Measurements from ENCODE around the gene DDX43. TPM values are rescaled to one million over a fixed set of nuclear protein-coding genes. Genes with fewer than 3 reads are reported as not detected.

Gene DDX43
- polyA plus RNA-seq (2012; rRNA removed), result not detected in 2 replicates
- polyA plus RNA-seq (2012; cell fraction: cytosol; rRNA removed), result not detected in 2 replicates
- not detected in 2 replicates for polyA plus RNA-seq (2012; cell fraction: nucleus; rRNA removed)

GRCh38 chr6:73394577-73395354 lies at the start of gene DDX43:
DDX43 (plus strand) TSS chr6:73394828; CDS start chr6:73394906, 78 bp downstream.
- DNase-seq, result peak; percentile 29
- TF ChIP-seq USF2 (IDR thresholded peaks at IDR 0.05; ENCODE audit: borderline replicate concordance, low read depth, low read length), result no peak
- no peak for TF ChIP-seq REST (IDR thresholded peaks at IDR 0.05; ENCODE audit: low read depth, low read length)
- TF ChIP-seq NFIC (IDR thresholded peaks at IDR 0.05; ENCODE audit: borderline replicate concordance), result no peak
- TF ChIP-seq IRF3 (IDR thresholded peaks at IDR 0.05; ENCODE audit: low read depth, low read length), result no peak
- no peak for TF ChIP-seq FOXM1 (IDR thresholded peaks at IDR 0.05; ENCODE audit: low read depth)
- no peak for TF ChIP-seq FOXJ3 (CRISPR knock-in tag; IDR thresholded peaks at IDR 0.05)
- TF ChIP-seq CHD2 (IDR thresholded peaks at IDR 0.05; ENCODE audit: low read length, partially characterized antibody), result no peak
- no peak for TF ChIP-seq RXRA (IDR thresholded peaks at IDR 0.05; ENCODE audit: borderline replicate concordance, low read depth)
- TF ChIP-seq SIN3A (IDR thresholded peaks at IDR 0.05; ENCODE audit: borderline replicate concordance, low read depth, low read length), result no peak
- no peak for TF ChIP-seq JUND (IDR thresholded peaks at IDR 0.05)
- no peak for TF ChIP-seq ZBTB33 (IDR thresholded peaks at IDR 0.05; ENCODE audit: borderline replicate concordance, low read depth)
- TF ChIP-seq SMC3 (IDR thresholded peaks at IDR 0.05; ENCODE audit: low read depth, low read length), result no peak
- H3K4me2 ChIP-seq, result no peak within 1 kb of the TSS
- H2AFZ ChIP-seq (ENCODE audit: low read depth), result no peak within 1 kb of the TSS
- WGBS (ENCODE audit: low lambda C conversion rate), result 91% methylated on average over 51 of the region's 54 CpGs
- no peak within 1 kb of the TSS for H3K9ac ChIP-seq
- no peaks in the 10 kb centered on the region for H3K4me1 ChIP-seq (ENCODE audit: control insufficient read depth in 1 of 2, insufficient read depth in 2 of 2, low read depth in 1 of 2, low read length in 1 of 2)
- H3K27me3 ChIP-seq (ENCODE audit: insufficient read depth), result no peaks in the 10 kb centered on the region
- no peaks in the 10 kb centered on the region for H3K79me2 ChIP-seq (ENCODE audit: insufficient read depth)
- H3F3A ChIP-seq (replicated peaks; ENCODE audit: insufficient read depth), result no peaks in the 10 kb centered on the region
- no peaks in the 10 kb centered on the region for H4K20me1 ChIP-seq (ENCODE audit: insufficient read depth)
- ChIA-PET POLR2A (no interaction called here), CTCF (interaction anchor here (1.1 kb wide), 1 partner anchor 14 kb away, joined by 4 read pairs; no protein-coding TSS in a partner anchor)
- no peaks in the 10 kb centered on the region for H3K9me2 ChIP-seq
- H3K4me3 ChIP-seq (ENCODE audit: low read depth in 2 of 2, low read length in 1 of 2), result no peak within 1 kb of the TSS
- no peaks in the 10 kb centered on the region for H3K9me3 ChIP-seq
- H3K27ac ChIP-seq (ENCODE audit: low read depth in 2 of 2, low read length in 1 of 2), result no peak within 1 kb of the TSS
- H3K36me3 ChIP-seq (replicated peaks in 1 of 2; ENCODE audit: control insufficient read depth in 1 of 2, insufficient read depth in 2 of 2, low read length in 1 of 2), result no peaks in the 10 kb centered on the region
